GM19397 (cell line): ENCODE data around the gene MED10.
A peak's percentile ranks its signal among the peaks of the same experiment; 100 is the strongest.
"Not testable (repeated sequence)": the region's sequence is repeated elsewhere in the genome, so short reads cannot be mapped to it uniquely, and the experiment has no call there.

Experiments
- ATAC-seq: cut with Tn5 transposase; IDR thresholded peaks from one replicate; pipeline ENCODE4 v1.9.1; 2021; ENCODE audit warnings: mild to moderate bottlenecking, moderate library complexity; ENCODE audit not compliant: unreplicated experiment

Gene MED10

DNA sequence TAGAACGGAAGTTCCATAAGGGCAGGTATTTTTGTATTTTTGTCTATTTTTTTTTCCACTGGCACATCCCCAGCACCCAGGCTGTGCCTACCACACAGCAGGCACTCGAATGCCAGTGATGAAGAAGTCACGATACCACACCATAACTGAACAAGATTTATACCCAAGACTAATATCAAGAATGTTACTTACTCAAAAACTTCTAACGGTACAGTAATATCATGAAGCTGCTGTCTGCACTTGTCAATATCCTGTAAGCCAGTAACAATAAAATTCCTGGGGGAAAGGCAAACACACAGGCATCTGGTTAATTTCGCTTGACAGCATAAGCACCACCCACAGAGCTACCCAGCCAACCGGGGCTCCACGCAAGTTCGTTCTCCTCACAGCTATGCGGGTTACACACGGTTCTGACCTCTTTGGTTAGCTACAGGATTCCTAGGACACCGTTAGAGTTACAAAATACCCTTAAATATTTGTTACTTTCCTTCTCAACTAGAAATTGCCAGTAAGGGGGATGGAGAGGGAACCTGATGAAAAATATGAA is 1.3 kb downstream of the MED10 start:
- ATAC-seq = no peak

DNA sequence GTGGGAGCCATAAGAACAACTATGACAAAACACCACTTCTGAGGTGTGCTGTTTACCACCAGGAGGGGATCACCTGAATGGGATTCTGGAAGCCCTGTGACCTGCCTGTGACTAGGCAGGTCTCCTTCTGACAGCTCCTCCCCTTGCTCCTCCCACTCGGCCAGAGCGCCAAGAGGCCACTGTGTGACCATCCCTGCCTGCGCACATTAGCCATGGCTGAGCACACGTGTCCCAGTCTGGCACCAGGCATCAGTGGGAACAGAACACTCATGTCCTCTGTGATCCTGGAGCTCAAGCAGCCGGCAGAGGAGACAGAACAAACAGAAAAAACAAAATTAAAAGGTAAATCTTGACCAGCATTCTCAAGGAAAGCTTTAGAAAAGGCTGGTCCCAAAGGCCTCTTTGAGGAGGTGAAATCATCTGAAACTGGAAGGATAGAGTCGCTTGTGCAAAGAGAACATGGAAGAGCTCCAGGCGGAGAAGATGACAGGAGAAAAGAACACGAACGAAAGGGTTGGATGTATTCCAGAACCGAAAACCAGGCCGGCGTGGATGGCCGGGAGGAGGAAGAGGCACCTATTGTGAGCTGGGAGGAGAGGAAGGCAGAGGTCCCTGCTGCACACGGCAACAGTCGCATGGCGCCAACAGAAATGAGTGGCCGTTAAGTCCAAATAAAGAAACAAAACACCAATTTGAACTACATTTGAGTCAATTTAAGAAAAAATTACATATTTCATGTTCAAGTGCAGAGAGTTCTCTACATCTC is 5.1 kb downstream of the MED10 start:
- no peak for ATAC-seq

DNA sequence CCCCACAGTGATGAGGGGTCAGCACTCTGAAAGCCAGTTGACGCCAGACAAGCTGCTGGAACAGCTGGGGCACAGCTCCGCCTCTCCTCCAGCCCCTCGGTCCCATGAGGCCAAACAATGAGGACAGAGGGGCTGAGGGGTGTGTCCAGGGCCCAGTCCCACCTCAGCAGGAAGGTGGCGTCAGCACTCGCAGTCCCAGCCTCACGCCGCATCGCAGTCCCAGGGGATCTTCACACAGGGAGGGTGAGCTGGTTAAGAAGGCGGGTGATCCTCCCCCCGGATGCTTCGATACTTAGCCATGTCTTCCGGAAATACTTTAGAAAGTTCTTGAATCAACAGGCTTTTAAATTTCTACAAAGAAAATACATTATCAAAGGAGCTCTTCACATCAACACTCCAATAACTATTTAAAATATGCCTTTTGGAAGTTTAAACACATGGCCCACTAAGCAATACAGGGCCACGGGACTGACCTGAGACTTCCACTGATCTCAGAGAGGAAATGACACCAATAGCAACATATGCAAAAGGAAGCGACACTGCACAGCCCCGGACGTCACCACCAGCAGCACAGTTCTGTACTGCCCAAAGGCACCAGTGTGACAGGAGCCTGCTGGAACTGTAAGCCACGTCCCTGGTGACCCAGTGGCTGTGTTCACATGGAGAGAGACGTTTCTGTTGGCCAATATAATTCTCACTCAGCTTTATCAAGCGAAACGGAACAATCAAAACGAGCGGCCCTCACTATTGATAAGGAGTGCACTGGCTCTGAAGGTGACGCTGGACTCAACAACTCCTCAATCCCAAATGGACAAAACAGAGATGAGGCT is 5.9 kb downstream of the MED10 start:
- ATAC-seq = no peak

DNA sequence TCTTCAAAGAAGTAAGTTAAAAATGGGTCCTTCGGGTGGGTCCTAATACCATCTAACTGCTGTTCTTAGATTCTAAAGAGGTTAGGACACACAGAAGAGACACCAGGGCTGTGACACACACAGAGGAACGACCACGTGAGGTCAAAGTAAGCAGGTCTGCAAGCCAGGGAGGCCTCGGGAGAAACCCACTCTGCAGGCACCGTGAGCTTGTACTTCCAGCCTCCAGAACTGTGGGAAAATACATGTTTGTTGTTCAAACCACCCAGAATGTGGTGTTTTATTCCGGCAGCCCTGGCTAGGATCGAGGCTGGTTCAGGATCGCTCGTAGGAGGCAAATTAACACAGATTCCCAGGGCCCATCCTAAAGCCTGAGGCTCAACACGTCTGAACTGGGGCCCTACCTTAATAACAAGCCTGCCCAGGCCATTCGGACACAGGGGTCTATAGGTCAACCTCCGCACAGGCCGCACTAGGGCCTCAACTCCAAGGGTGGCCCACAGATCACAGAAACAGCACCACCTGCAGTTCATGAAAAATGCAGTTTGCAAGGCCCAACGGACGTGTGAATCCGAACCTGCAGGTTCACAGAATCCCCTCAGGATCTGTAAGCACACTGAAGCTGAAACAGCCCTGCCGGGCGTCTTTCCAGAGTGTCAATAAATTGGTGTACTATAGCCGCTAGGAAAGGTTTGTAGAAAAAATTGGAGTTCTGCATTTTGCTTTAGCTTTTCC is 7.1 kb downstream of the MED10 start:
- no peak for ATAC-seq

DNA sequence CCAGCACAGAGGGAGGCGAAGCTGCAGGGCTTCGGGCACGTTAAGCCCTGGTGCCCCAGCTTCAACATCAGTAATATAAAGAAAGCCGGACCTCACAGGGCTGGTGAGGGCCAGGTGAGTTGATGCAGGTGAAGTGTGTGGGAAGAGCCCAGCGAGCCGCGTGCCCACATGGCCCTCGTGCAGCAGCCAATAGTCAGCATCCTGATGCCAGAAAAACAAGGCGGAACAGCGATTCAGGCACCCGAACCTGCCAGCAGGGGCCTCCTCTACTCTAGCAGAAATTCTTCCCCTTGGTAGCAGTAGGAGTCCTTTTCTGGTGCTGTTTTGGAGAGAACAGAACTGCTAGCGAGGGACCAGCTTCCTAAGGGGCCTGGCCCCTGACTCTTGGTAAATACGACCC is 7.8 kb downstream of the MED10 start:
- no peak for ATAC-seq

DNA sequence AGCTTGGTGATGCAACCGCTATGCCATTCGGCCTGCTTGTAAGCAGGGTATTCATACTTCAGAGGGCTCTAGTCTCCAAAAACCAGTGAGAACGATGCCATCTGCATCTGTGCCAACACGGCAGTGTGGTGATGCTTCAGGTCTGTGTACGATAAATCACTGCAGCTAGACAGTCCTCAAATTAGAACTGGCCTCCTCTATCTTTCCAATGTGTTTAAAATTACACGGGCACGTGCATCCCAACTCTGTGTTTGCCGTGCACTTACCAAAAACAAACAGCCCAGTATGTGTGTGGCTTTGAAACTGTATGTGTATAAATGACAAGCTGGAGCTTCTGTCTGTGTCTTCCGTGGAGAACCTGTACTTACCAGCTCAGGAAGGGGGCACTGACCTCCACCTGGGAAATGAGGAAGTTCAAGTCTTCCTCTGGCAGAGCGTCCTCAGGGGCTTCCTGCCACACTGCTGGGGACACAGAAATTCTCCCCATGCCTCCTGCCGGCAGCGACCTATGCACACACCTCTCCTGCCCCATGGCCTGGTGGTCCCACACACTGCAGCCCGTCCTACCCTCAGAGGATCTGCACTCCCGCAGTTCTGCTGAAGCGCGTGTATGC is 12.3 kb downstream of the MED10 start:
- no peak for ATAC-seq

DNA sequence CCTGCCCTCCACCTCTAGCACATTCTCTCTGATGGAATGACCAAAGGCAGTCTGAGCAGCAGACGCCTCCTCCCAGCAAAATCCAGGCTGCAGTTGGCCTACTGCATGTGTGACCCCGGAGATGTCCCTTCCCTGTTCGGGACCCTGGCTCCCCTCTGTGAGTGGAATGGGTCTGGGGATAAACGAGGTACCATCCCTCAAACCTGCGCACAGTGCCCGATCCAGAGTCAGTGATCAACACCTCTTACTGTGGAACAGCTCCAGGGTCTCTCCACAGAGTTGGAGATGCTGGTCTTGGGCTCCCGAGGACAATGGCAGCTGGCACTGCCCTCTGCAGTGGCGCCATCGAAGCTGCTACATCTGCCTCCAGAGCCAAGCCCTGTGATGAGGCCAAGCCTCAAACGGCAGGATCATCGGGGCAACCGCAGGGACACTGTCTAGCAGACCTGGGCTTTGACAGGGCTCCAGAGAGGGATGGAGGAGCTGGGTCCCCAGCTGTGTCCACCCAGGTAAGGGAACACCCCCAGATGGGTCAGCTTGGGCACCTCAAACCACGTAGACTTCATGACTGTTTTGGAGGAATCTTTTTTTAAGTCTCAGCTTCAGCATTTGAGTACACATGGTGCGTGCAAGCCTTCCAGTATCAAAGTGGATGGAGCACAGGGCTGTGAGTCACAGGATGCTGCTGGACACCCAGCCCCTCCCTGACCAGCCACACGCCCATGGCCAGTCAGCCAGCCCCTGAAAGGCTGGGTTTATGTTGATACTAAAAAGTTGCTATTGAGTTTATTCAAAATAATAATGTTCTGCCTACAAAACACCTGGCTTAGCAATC is 13.0 kb downstream of the MED10 start:
- ATAC-seq = no peak

DNA sequence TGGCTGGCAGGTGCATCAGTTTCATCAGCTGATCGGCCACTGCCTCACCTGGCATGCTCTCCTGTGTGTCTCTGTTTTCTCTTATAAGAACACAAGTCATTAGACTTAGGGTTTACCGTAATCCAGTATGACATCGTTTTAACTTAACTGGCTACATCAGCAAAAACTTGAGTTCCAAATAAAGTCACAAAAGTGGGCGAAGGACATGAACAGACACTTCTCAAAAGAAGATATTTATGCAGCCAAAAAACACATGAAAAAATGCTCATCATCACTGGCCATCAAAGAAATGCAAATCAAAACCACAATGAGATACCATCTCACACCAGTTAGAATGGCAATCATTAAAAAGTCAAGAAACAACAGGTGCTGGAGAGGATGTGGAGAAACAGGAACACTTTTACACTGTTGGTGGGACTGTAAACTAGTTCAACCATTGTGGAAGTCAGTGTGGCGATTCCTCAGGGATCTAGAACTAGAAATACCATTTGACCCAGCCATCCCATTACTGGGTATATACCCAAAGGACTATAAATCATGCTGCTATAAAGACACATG is 14.8 kb downstream of the MED10 start:
- ATAC-seq = not testable (repeated sequence)

DNA sequence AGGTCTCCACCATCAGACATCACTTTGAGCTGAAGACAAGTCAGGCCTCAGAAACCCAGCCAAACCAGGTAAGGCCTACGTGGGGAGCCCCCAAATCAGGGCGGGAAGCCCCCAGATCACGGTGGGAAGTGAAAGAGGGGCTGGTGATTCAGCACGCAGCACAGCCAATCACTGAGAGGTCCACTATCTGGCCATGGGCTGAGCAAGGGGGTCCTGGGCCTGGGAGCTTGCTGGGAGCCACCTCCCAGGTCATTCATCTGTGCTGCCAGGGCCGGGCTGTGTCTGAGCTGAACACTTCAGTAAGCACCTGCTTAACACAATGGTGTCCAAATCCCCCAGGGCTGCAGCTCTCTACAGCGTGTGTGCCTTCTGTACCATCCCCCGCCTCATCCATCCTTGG is 15.5 kb downstream of the MED10 start:
- no peak for ATAC-seq

DNA sequence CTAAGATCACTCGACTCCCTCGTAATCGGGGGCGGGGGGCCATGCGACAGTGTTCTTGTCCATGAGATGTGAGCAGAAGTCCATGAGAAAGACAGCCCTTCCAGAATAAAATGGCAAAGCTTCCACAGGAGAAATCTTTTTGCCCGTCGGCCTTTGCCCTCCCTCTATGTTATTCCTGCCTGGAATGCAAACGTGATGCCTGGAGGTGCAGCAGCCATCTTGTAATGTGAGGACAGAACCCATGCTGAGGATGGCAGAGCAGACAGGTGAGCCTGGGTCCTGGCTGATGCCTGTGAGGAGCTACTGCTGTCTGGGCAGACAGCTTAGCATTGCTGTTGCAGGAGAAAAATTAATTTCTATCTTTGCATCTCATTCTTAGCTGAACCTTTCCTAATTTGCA is 17.2 kb downstream of the MED10 start:
- no peak for ATAC-seq

DNA sequence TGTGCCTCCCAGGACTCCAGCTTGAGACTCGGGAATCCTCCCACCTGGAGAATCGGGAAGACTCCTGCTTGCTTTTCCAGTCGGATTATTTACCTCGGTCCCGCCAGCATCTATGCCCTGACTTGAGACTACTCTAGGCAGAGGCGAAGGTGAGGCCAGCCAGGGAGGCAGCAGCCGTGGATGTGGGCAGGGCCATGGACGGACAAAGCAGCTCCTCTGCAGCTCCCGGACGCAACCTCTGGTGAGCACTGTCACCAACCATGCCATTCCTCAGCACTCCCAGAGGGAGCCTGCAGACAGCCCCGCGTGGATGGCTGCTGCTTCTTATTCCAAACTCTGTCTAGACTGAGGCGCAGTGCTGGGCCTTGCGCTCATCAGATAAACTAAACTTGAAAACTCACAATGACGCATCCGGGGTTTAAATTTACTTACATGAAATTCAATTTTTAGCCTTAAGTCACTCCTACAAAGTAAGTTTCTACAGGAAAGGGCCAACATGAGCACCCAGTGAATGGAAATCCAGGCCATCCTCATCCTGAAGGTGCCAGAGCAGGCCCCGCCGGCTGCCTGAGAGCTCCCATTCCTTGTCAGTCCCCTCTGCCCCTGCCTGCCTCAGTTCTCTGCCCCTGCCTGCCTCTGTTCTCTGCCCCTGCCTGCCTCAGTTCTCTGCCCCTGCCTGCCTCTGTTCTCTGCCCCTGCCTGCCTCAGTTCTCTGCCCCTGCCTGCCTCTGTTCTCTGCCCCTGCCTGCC is 17.8 kb downstream of the MED10 start:
- no peak for ATAC-seq

DNA sequence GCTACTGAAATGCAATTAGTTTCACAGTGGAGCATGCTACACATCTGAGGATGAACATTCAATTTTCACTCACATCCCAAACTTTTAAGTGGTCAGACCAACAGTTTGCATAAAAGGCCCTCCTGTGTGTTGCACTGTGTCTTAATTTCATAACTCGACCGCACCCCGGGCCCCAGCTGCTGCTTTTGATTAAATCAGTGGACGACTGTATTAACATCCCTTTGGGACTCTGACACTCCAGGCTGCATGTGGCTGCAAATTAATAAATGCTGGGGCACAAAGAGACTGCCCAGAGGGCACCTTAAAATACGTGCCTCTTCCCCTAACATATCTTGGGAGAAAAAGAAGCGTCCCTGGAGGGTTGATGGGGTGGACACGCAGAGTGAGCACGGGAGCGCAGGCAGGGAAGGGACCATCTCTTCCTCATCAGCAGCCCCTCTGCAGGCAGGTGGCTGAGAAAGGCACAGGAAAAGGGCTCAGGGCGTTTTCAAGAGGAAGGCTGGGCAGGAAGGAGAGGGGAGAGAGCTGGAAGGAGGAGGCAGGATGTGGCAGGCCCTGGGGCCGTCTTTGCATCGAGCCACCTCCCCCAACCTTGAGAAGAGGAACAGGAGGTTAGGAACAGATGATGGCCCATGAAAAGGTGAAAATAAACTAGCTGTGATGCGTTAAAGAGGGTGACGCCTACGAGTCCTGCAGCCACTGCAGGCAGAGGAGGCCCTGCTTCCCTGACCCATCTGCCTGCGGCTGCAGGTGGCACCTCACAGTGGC is 18.6 kb downstream of the MED10 start:
- ATAC-seq = peak; percentile 70

DNA sequence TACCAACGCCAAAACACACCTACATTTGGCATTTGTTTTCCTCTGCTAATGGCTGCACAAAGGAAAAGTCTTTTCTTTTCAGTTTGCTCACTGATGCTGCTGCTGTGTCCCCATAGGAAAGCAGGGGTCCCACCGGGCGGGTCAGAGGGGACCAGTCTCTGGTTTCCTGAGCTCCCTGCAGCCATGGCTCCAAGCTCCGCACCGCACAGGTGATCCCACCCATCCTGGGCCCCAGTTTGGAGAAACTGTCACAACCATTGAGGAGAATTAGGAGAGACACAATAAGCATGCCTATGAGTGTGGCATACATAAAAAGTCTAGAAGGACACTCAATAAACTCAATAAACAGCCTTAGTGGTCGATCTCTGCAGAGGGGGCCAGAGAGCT is 19.9 kb downstream of the MED10 start:
- ATAC-seq = no peak

DNA sequence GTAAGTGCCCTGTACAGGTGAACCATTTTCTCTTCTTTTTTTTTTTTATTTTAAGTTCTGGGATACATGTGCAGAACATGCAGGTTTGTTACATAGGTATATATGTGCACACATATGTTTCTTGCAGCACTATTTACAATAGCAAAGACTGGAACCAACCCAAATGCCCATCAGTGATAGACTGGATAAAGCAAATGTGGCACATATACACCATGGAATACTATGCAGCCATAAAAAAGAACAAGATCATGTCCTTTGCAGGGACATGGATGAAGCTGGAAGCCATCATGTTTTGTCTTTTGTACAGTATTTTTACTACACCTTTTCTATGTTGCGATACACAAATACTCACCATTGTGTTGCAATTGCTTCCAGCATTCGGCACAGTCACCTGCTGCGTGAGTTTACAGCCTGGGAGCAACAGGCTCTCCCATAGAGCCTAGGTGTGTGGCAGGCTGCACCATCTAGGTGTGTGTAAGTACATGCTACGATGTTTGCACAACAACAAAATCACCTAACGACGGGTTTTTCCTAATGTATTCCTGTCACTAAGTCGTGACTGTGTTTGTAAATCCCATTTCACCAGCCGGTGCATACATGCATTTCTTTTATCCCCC is 20.4 kb downstream of the MED10 start:
- ATAC-seq = not testable (repeated sequence)

DNA sequence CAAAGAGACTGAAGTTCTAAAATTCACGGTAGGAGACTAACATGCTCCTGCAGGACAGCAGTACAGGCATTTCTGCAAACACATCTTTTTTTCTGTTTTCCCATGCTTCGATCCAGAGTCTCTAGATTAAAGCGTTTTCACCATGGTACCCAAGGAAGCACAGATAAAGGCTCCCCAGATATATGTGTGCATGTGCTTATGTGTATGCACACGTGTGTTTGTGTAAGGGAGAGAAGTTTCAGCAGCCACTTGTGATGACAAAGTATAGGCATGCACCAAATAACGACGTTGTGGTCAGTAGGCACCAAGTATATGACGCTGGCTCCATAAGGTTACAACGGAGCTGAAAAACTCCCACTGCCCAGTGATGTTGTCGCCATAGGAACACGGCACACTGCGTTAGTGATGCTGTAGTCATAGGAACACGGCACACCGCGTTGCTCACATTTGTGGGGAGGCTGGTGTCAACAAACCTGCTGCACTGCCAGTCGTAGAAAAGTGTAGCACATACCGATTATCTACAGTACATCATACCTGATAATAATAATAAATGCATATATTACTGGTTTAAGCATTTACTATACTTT is 21.7 kb downstream of the MED10 start:
- ATAC-seq = no peak

DNA sequence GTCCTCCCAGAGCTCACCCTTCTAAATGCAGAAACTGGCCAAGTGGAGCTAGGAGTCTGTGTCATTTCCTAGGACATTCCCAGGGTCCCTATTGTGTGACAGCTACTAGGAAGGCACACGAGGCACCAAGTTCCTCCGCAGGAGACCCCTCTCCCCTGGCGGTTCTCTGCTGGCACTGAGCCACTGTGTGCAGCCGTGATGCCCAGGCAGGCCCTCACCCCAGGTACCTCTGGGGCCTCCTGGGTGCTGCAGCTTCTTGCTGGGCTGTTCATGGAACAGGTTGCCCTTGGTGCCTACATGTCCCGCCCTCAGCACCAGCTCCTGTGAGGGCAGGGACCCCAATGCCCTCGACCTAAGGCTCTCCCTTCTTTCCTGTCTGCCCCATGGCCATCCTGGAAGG is 23.1 kb downstream of the MED10 start:
- no peak for ATAC-seq

DNA sequence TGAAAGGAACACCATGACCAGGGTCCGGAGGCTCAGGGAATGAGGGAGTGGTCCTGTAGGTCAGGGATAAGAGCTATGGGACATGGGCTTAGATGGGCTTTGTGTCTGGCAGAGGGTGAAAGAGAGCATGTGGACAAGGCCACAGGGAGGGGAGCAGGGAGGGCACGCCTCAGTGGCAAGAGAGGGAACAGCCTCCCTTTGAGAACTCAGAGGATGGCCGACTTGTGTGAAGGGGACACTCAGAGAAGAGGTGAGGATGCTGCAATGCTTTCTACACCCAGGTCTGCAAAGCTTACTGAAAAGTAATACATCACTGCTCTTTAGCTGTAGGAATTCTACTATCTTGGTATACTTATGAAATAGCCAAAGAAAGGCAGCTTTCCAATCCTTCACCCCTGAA is 23.5 kb downstream of the MED10 start:
- ATAC-seq = no peak
